Ectodermal cell (in vitro differentiated cells): ENCODE results near the gene EXOC1.
"Not testable (repeated sequence)": the region's sequence is repeated elsewhere in the genome, so short reads cannot be mapped to it uniquely, and the experiment has no call there.

Experiments
- H3K27ac ChIP-seq: 2 replicates; pipeline ENCODE4 v1.7.0; 2013; ENCODE audit warnings: mild to moderate bottlenecking, low read depth, low read length; ENCODE audit not compliant: insufficient read depth, poor library complexity, severe bottlenecking
- H3K27me3 ChIP-seq: 2 replicates; pipeline ENCODE4 v1.7.0; 2013; ENCODE audit warnings: mild to moderate bottlenecking, low read length; ENCODE audit not compliant: insufficient read depth, control insufficient read depth, poor library complexity, severe bottlenecking
- H3K36me3 ChIP-seq: one replicate; pipeline ENCODE4 v1.7.0; 2013; ENCODE audit warnings: low read length; ENCODE audit not compliant: control insufficient read depth, insufficient read depth
- H3K4me1 ChIP-seq: one replicate; pipeline ENCODE4 v1.7.0; 2013; ENCODE audit warnings: low read length; ENCODE audit not compliant: control insufficient read depth, insufficient read depth
- H3K4me3 ChIP-seq: 2 replicates; pipeline ENCODE4 v1.7.0; 2013; ENCODE audit warnings: low read depth, low read length, control low read depth; ENCODE audit not compliant: insufficient read depth
- H3K9me3 ChIP-seq: 2 replicates; pipeline ENCODE4 v1.7.0; 2013; ENCODE audit warnings: mild to moderate bottlenecking, low read length, moderate library complexity; ENCODE audit not compliant: control insufficient read depth
- WGBS, 2 experiments: methylation state at CpG; one replicate each; pipeline ENCODE4 v1.1.7; 2013; ENCODE audit warnings: missing lambda C conversion rate in 2 of 2; 5-methylcytosine and 5-hydroxymethylcytosine counted together

Gene EXOC1

DNA sequence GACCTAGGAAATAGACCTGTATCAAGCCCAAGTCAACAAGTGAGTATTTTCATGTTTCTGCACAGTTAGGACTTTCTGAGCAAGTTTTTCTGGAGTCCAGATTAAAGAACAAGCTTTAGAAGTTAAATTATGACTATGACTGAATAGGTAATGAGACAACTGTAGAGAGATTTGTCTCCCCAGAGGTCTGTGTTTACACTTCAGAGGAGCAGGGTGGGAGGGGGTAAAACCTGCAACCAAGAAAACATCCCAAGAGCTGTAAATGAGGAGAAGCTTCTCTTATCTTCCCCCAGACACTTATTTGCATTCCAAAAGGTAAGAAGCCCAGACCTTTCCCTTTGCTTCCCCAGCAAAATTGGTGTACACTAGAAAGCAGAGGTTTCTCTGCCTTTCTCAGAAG is 73.2 kb downstream of the EXOC1 start:
- Histone ChIP-seq H3K4me1 (no peaks in the 10 kb centered on the region), H3K27ac (no peak overlapping the region), H3K4me3 (no peak overlapping the region), H3K27me3 (no peaks in the 10 kb centered on the region), H3K9me3 (no peaks in the 10 kb centered on the region), H3K36me3 (no peaks in the 10 kb centered on the region)

DNA sequence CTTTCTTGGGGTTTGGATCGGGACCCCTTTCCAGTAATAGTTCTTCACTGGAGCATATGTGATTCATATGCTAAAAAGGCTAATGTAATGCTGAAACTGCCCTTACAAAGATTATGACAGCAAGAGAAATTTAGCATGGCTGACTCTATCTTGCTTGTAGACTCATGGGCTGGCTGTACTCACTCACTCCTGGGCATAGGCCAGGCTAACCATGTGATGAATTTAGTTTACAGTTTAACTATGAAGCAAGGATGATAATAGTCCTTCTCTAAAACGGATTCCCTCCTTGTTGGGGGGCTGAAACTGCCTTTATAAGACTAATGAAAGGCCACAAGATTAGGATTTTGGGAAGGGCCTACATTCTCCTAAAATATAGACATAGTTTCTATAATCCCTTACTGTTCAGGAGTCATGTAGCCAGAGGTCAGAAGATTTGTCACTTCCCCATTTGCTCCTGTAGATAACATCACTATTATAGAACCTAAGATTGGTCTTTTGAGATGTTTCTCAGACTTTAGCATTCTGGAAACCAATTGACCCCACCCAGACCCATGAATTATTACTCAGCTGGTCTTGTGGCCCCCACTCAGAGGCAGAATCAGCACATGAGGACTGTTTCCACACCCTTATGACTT is 74.5 kb downstream of the EXOC1 start:
- no peaks in the 10 kb centered on the region for H3K9me3 ChIP-seq
- no peaks in the 10 kb centered on the region for H3K36me3 ChIP-seq
- H3K27me3 ChIP-seq: no peaks in the 10 kb centered on the region
- 94 to 100% methylated on average over 2 of the region's 2 CpGs for WGBS, 2 experiments
- H3K4me1 ChIP-seq: no peaks in the 10 kb centered on the region
- no peak overlapping the region for H3K27ac ChIP-seq
- H3K4me3 ChIP-seq: no peak overlapping the region

DNA sequence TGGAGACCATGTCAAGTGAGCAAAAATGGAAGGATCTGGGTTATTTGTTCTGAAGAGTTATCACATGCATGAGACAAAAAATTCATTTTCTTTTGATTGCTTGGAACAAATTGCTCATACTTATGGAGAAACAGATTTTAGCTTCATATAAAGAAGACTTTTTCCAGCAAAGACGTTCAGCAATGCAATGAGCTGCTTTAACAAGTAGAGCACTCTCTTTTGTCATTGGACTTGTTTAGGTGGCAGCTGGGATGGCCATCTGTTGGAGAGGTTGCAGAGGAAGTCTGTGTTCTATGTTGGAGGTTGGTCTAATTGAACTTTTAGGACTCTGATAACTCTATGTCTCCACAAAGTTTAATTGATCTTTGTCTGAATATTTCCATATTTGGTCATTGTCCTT is 75.4 kb downstream of the EXOC1 start:
- Histone ChIP-seq H3K27ac (no peak overlapping the region), H3K4me1 (no peaks in the 10 kb centered on the region), H3K9me3 (no peaks in the 10 kb centered on the region), H3K36me3 (no peaks in the 10 kb centered on the region), H3K27me3 (no peaks in the 10 kb centered on the region), H3K4me3 (no peak overlapping the region)
- 89 to 92% methylated on average over 1 of the region's 1 CpG for whole genome bisulfite sequencing, 2 experiments

DNA sequence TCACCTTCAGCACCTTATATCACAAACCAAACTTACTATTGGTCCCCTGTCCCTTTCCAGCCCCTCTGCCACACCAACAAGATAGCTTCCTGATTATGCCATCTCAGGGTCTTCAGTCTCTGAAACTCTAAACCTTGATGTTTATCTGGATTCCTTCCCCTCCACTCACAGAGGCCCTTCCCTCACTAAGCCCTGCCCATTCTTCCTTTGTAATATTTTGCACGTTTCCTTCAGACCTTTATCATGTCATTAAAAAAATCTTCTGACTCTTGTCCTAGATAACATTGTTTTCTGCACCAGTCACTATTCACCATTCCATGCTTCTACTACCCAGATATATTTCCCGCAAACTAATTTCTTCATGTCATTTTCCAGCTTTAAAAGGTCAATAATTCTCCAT is 77.6 kb downstream of the EXOC1 start:
- H3K4me1 ChIP-seq: no peaks in the 10 kb centered on the region
- 75 to 83% methylated on average over 2 of the region's 2 CpGs for WGBS, 2 experiments
- H3K27ac ChIP-seq: no peak overlapping the region
- no peaks in the 10 kb centered on the region for H3K27me3 ChIP-seq
- no peaks in the 10 kb centered on the region for H3K36me3 ChIP-seq
- no peaks in the 10 kb centered on the region for H3K9me3 ChIP-seq
- no peak overlapping the region for H3K4me3 ChIP-seq

DNA sequence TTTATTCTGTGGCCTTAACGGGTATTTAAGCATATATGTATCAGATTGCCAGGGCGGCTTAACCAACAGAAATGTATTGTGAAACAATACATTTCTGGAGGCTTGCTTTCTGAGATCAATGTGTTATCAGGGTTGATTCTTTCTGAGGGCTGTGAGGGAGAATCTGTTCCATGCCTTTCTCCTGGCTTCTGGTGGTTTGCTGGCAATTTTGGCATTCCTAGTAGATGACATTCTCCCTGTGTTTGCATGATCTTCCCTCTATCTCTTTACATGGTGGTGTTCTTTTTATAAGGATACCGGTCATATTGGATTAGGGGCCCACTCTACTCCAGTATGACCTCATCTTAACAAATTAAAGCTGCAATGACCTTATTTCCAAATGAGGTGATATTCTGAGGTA is 78.4 kb downstream of the EXOC1 start:
- no peak overlapping the region for H3K4me3 ChIP-seq
- H3K27me3 ChIP-seq: no peaks in the 10 kb centered on the region
- H3K36me3 ChIP-seq: no peaks in the 10 kb centered on the region
- H3K9me3 ChIP-seq: no peaks in the 10 kb centered on the region
- no peak overlapping the region for H3K27ac ChIP-seq
- WGBS, 2 experiments: 88 to 90% methylated on average over 2 of the region's 3 CpGs
- H3K4me1 ChIP-seq: no peaks in the 10 kb centered on the region

DNA sequence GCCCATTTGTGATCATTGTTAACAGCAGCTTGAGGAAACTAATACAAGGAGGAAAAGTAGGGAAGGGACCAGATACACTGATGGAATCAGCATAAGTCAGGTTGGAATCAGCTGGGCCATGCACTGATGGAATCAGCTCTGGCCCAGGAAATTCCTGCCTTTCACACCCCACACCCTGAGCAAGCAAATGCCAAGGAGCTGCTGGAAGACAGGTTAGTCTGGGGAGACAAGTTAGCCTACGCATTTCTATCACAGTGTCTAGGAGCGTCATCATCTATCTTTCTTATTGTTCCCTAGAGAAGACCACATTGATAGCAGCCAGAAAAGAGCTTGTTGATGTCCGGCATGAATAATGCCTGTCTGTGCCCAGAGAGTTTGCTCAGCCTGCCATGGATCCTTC is 79.1 kb downstream of the EXOC1 start:
- Histone ChIP-seq H3K4me1 (no peaks in the 10 kb centered on the region), H3K27ac (no peak overlapping the region)
- WGBS, 2 experiments: 96% methylated on average over 3 of the region's 3 CpGs

DNA sequence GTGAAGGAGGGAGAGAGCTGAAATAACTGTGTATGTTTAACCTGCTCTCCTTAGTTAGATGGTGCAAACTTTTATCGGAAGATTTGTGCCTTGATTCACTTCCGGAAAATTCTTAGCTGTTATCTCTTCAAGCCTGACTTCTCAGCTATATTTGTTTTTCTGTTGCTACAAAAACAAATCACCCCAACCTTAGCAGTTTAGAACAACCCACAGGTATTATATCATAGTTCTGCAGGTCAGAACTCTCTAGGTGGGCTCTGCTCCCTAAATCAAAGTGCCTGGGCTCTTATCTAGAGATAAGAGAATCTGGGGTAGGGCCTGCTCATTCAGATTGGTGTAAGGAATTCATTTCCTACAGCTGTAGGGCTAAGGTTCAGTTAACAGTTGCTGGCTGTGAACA is 80.2 kb downstream of the EXOC1 start:
- no peaks in the 10 kb centered on the region for H3K4me1 ChIP-seq
- no peaks in the 10 kb centered on the region for H3K27me3 ChIP-seq
- no peak overlapping the region for H3K27ac ChIP-seq
- no peaks in the 10 kb centered on the region for H3K36me3 ChIP-seq
- WGBS, 2 experiments: 90 to 97% methylated on average over 2 of the region's 2 CpGs
- H3K9me3 ChIP-seq: peaks cover 5% of the 10 kb centered on the region
- no peak overlapping the region for H3K4me3 ChIP-seq

More for the DNA sequence above, 79.1 kb downstream of the EXOC1 start:
- Histone ChIP-seq H3K9me3 (peaks cover 5% of the 10 kb centered on the region), H3K27me3 (no peaks in the 10 kb centered on the region), H3K4me3 (no peak overlapping the region), H3K36me3 (no peaks in the 10 kb centered on the region)

DNA sequence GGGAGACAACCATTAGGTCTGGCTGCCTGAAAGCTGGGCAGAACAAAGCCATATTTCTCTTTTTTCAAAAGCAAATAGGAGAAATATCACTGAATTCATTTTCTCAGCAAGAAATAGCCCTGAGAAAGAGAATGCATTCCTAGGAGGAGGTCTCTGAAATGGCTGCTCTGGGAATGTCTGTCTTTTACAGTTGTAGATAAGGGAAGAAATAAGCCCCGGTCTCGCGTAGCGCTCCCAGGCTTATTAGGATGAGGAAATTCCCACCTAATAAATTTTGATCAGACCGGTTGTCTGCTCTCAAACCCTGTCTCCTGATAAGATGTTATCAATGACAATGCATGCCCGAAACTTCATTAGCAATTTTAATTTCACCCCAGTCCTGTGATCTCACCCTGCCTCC is 82.5 kb downstream of the EXOC1 start:
- not testable (repeated sequence) for H3K27ac ChIP-seq, H3K4me1 ChIP-seq, H3K4me3 ChIP-seq, H3K36me3 ChIP-seq, H3K27me3 ChIP-seq, H3K9me3 ChIP-seq
- WGBS, 2 experiments: 96 to 98% methylated on average over 4 to 5 of the region's 6 CpGs

DNA sequence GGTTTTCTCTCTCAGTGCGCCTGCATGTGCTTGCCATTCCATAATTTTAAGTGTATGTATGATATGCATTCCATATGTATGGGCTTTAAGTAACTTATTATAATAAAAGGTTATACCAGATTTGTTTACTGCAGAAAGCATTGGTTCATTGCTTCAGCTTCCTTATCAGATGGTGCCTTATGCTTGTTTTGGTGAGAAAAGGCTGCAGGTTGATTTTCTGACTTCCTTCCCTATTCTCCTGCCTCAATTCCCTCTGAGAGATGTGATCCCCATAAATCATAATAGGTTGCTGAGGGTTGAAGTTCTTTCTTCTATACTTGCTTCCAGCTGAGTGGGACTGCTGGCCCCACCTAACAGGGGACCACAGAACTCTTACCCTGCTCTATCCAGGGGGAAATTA is 85.0 kb downstream of the EXOC1 start:
- H3K4me1 ChIP-seq: no peaks in the 10 kb centered on the region
- H3K27ac ChIP-seq: no peak overlapping the region
- H3K9me3 ChIP-seq: peaks cover 5% of the 10 kb centered on the region
- WGBS, 2 experiments: no CpG with 5 or more reads among the region's 1 CpG
- no peaks in the 10 kb centered on the region for H3K27me3 ChIP-seq
- H3K36me3 ChIP-seq: no peaks in the 10 kb centered on the region
- no peak overlapping the region for H3K4me3 ChIP-seq

DNA sequence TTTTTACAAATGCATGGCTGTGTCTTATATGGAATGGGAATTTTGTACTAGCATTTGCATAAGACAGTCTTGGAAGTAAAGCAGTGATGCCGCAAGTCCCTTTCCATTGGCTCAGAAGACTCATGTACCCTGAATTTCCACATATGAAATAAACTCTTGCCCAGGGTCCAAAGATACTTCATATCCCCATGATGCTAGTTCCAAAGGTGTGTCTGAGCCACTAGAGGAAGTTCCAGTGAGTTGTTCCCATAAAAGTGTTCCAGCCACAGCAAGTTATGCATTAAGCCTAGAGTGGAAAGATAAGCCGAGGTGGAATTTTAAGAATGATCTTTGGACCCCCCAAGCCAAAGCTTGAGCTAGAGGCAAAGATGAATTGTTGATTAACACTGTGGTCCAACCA is 86.0 kb downstream of the EXOC1 start:
- H3K27ac ChIP-seq: no peak overlapping the region
- 93 to 95% methylated on average over 2 of the region's 2 CpGs for WGBS, 2 experiments
- H3K4me1 ChIP-seq: no peaks in the 10 kb centered on the region
- H3K4me3 ChIP-seq: no peak overlapping the region
- H3K36me3 ChIP-seq: no peaks in the 10 kb centered on the region
- H3K27me3 ChIP-seq: no peaks in the 10 kb centered on the region
- H3K9me3 ChIP-seq: peaks cover 5% of the 10 kb centered on the region

DNA sequence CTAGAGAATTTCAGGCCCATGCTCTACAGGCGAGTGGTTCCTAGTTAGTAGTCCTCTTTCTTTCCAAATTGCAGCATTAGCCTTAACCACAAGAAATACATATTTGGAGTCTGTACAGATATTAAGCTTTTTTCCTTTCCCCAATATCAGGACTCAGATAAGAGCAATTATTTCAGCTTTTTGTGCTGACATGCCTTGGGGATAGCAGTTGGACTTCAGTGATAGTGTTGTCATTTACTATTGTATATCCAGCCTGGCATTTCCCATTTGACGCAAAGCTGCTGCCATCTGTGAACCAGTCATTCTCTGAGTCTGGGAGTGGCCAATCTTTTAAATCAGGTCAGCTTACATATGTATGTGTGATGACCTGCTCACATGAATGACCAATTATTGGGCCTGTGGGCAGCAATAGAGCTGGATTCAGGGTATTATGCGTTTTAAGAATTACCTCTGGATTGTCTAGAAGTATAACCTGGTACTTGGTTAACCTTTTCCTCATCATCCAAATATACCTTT is 88.5 kb downstream of the EXOC1 start:
- H3K4me3 ChIP-seq: no peak overlapping the region
- H3K27ac ChIP-seq: no peak overlapping the region
- no peaks in the 10 kb centered on the region for H3K27me3 ChIP-seq
- H3K4me1 ChIP-seq: no peaks in the 10 kb centered on the region
- no peaks in the 10 kb centered on the region for H3K36me3 ChIP-seq
- WGBS, 2 experiments: 95 to 96% methylated on average over 3 of the region's 3 CpGs
- H3K9me3 ChIP-seq: peaks cover 4% of the 10 kb centered on the region
